ENCODE results near the gene DYRK4.

DYRK4 gene

GRCh38 chr12:4610481-4610880 lies 48.5 kb downstream of the DYRK4 start:
- H3K4me3 ChIP-seq (replicated peaks; ENCODE audit: low read depth, low read length), result no peak overlapping the region
- no peak for DNase-seq (ENCODE audit: low read depth)
- TF ChIP-seq CTCF (IDR thresholded peaks at IDR 0.05; ENCODE audit: low read length, missing control alignments), result no peak

GRCh38 chr12:4615667-4616066 lies 53.7 kb downstream of the DYRK4 start:
- DNase-seq (ENCODE audit: low read depth), result no peak
- no peak overlapping the region for H3K4me3 ChIP-seq (replicated peaks; ENCODE audit: low read depth, low read length)
- TF ChIP-seq CTCF (IDR thresholded peaks at IDR 0.05; ENCODE audit: low read length, missing control alignments), result no peak

GRCh38 chr12:4621511-4621910 lies 59.5 kb downstream of the DYRK4 start:
- H3K4me3 ChIP-seq (replicated peaks; ENCODE audit: low read depth, low read length), result no peak overlapping the region
- DNase-seq (ENCODE audit: low read depth), result no peak
- TF ChIP-seq CTCF (IDR thresholded peaks at IDR 0.05; ENCODE audit: low read length, missing control alignments), result no peak

- no peak overlapping the region for H3K4me3 ChIP-seq (replicated peaks; ENCODE audit: low read depth, low read length)
- TF ChIP-seq CTCF (IDR thresholded peaks at IDR 0.05; ENCODE audit: low read length, missing control alignments), result no peak
- no peak for DNase-seq (ENCODE audit: low read depth)
Measured at GRCh38 chr12:4626543-4626942, 64.5 kb downstream of the DYRK4 start.

GRCh38 chr12:4628406-4628805 lies 66.4 kb downstream of the DYRK4 start:
- no peak for TF ChIP-seq CTCF (IDR thresholded peaks at IDR 0.05; ENCODE audit: low read length, missing control alignments)
- DNase-seq (ENCODE audit: low read depth), result no peak
- no peak overlapping the region for H3K4me3 ChIP-seq (replicated peaks; ENCODE audit: low read depth, low read length)

- no peak for TF ChIP-seq CTCF (IDR thresholded peaks at IDR 0.05; ENCODE audit: low read length, missing control alignments)
- H3K4me3 ChIP-seq (replicated peaks; ENCODE audit: low read depth, low read length), result no peak overlapping the region
- DNase-seq (ENCODE audit: low read depth), result no peak
Measured at GRCh38 chr12:4630262-4630661, 68.3 kb downstream of the DYRK4 start.

GRCh38 chr12:4643747-4644146 lies 81.7 kb downstream of the DYRK4 start:
- H3K4me3 ChIP-seq (replicated peaks; ENCODE audit: low read depth, low read length), result no peak overlapping the region
- TF ChIP-seq CTCF (IDR thresholded peaks at IDR 0.05; ENCODE audit: low read length, missing control alignments), result no peak
- DNase-seq (ENCODE audit: low read depth), result no peak

All from fibroblast of pulmonary artery (primary cell).